ENCODE results near the gene SAMHD1.

GRCh38 chr20:36950414-36951197 lies 902 bp downstream of the SAMHD1 start:
- TF ChIP-seq, protein P1, sequence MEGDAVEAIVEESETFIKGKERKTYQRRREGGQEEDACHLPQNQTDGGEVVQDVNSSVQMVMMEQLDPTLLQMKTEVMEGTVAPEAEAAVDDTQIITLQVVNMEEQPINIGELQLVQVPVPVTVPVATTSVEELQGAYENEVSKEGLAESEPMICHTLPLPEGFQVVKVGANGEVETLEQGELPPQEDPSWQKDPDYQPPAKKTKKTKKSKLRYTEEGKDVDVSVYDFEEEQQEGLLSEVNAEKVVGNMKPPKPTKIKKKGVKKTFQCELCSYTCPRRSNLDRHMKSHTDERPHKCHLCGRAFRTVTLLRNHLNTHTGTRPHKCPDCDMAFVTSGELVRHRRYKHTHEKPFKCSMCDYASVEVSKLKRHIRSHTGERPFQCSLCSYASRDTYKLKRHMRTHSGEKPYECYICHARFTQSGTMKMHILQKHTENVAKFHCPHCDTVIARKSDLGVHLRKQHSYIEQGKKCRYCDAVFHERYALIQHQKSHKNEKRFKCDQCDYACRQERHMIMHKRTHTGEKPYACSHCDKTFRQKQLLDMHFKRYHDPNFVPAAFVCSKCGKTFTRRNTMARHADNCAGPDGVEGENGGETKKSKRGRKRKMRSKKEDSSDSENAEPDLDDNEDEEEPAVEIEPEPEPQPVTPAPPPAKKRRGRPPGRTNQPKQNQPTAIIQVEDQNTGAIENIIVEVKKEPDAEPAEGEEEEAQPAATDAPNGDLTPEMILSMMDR (IDR thresholded peaks at IDR 0.05 in 8 of 11, conservative IDR thresholded peaks at IDR 0.05 in 3 of 11), result no peak
- TF ChIP-seq POLR2A (IDR thresholded peaks at IDR 0.05), result peak in 1 of 3 donors; percentile 1

Data from spleen (tissue), 7 donors.